ENCODE measurements around the gene CACNA1I.

CACNA1I gene

DNA sequence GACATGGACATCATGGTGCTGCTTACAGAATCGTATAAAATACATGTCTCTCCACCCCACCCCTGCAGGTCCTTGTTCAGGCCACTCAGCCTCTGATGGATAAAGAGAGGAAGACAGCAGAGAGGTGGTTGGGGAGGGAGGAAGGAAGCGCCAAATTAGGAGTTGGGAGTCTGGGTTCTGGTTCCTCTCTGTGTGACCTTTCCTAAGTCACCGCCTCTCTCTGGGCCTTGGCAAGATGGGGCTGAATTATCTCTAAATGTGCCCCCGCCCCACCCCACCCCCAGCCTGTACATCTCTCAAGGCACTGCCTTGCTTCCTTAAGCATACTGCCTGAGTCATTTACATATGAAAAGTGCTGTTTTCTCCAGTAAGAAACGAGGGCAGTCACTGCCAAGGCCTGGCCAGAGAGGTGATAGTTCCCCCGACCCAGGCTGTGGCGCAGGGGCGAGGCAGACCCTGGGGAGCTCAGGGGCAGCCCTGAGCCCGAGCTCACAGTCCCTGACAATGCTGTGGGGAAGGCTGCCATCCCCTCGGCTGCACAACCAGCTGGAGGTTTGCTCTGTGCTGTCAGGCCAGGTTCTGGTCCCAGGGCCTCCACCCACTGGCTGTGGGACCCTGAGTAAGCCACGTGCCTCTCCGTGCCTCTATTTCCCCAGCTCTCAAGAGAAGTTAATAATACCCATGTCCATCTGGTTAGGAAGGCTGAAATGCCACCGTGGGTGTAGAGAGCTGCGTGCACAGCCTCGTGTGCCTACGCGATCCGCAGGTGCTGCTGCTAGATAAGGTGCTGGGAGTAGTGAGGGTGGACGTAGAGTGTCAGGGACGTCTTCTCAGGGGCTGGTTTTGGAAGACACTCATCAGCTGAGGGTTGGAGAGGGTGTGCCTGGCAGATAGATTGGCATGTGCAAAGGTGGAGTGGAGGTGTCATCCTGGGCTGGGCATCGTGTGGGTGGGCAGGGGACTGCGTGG lies 55.3 kb downstream of the CACNA1I start:
- Histone ChIP-seq H3K27me3 (replicated peaks; ENCODE audit: control insufficient read depth, insufficient read depth, low read length) (no peaks in the 10 kb centered on the region; the same call in none of the 2 replicates), H3K4me3 (replicated peaks; ENCODE audit: low read depth, low read length) (no peak overlapping the region), H3K36me3 (ENCODE audit: control insufficient read depth, insufficient read depth, low read length) (no peaks in the 10 kb centered on the region)
- TF ChIP-seq, protein P1, sequence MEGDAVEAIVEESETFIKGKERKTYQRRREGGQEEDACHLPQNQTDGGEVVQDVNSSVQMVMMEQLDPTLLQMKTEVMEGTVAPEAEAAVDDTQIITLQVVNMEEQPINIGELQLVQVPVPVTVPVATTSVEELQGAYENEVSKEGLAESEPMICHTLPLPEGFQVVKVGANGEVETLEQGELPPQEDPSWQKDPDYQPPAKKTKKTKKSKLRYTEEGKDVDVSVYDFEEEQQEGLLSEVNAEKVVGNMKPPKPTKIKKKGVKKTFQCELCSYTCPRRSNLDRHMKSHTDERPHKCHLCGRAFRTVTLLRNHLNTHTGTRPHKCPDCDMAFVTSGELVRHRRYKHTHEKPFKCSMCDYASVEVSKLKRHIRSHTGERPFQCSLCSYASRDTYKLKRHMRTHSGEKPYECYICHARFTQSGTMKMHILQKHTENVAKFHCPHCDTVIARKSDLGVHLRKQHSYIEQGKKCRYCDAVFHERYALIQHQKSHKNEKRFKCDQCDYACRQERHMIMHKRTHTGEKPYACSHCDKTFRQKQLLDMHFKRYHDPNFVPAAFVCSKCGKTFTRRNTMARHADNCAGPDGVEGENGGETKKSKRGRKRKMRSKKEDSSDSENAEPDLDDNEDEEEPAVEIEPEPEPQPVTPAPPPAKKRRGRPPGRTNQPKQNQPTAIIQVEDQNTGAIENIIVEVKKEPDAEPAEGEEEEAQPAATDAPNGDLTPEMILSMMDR (IDR thresholded peaks at IDR 0.05; ENCODE audit: insufficient read depth, low read length, poor library complexity, severe bottlenecking) = no peak
- DNase-seq (ENCODE audit: extremely low read depth, insufficient read length) = no peak

DNA sequence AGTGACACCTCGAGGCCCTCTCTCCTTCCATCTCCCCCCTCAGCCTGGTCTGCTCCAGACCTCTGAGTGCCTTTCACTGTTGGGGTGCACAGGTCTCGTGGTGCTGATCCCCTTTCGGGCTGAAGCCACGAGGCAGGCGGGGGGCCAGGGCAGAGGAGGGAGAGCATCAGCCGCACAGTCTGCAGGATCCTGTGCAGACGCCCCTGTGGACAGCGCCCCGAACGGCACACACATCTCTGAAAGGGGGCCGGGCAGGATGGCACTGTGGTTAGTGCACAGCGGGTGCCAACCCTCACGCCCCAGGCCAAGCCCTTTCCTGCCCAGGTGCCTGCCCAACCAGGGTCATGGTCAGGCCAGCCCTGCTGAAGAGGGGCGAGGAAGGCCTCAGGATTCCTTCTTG lies 56.7 kb downstream of the CACNA1I start:
- no peaks in the 10 kb centered on the region for H3K36me3 ChIP-seq (ENCODE audit: control insufficient read depth, insufficient read depth, low read length)
- TF ChIP-seq, protein P1 (IDR thresholded peaks at IDR 0.05; ENCODE audit: insufficient read depth, low read length, poor library complexity, severe bottlenecking) = no peak
- H3K27me3 ChIP-seq (replicated peaks; ENCODE audit: control insufficient read depth, insufficient read depth, low read length) = no peaks in the 10 kb centered on the region; the same call in 1 of the 2 replicates
- DNase-seq (ENCODE audit: extremely low read depth, insufficient read length) = no peak
- H3K4me3 ChIP-seq (replicated peaks; ENCODE audit: low read depth, low read length) = no peak overlapping the region

DNA sequence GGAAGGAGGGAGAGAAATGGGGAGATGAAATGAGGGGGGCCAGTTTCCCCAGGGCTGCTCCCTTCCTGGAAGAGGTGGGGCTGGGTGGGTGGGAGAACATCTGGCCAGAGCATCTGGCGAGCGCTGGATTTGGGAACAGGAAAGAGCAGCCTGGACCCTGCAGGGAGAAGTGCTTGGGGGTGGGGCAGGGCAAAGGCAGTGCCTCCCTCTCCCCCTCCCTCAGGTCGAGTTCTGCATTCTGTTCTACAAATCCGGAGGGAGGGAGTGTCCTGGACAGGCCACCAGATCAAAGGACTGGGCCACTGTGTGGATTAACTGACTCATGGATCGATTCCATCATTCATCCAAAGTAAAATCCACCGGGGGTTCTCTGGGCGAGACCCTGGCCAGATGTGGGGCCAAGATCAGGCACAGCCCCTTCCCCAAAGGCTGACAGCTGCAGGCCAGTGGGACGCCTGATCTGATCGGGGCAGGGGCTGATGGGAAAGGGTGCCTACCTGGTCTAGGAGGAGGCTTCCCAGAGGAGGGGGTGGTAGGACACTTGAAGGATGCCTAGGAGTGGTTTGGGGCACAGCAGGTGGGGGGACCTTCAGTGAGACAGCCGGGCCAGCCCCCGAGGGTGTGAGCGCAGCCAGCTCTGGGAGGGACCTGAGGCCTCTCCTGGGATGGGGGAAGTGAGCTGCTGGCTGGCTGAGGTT lies 57.5 kb downstream of the CACNA1I start:
- TF ChIP-seq, protein P1 (IDR thresholded peaks at IDR 0.05; ENCODE audit: insufficient read depth, low read length, poor library complexity, severe bottlenecking) = no peak

DNA sequence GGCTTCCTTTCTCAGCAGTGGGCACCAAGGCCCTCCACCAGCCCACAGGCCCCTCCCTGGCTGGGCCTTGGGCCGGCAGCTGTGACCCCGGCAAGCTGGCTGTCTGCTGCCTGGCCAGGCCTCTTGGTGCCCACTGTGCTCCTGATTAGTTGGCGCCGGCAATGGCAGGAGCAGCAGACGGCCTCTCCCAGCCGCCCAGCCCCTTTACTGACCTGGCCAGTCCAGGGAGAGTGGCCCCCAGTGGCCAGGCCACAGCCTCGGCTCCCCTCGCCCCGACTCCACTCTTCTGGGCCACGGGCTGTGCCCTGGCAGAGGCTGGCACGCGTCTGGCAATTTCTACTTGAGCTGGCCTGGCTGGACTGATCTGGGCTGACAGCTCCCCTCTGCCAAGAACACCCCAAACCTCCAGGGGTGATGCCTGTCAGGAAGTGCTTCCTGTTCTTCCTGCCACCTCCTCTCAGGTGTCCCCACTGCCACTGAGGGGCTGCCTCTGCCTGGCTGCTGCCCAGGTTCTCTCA lies 58.1 kb downstream of the CACNA1I start:
- no peaks in the 10 kb centered on the region; the same call in 1 of the 2 replicates for H3K27me3 ChIP-seq (replicated peaks; ENCODE audit: control insufficient read depth, insufficient read depth, low read length)
- TF ChIP-seq, protein P1 (IDR thresholded peaks at IDR 0.05; ENCODE audit: insufficient read depth, low read length, poor library complexity, severe bottlenecking) = no peak
- no peak for DNase-seq (ENCODE audit: extremely low read depth, insufficient read length)
- no peaks in the 10 kb centered on the region for H3K36me3 ChIP-seq (ENCODE audit: control insufficient read depth, insufficient read depth, low read length)
- no peak overlapping the region for H3K4me3 ChIP-seq (replicated peaks; ENCODE audit: low read depth, low read length)

More for the DNA sequence above, 57.5 kb downstream of the CACNA1I start:
- no peak for DNase-seq (ENCODE audit: extremely low read depth, insufficient read length)
- Histone ChIP-seq H3K36me3 (ENCODE audit: control insufficient read depth, insufficient read depth, low read length) (no peaks in the 10 kb centered on the region), H3K4me3 (replicated peaks; ENCODE audit: low read depth, low read length) (no peak overlapping the region), H3K27me3 (replicated peaks; ENCODE audit: control insufficient read depth, insufficient read depth, low read length) (no peaks in the 10 kb centered on the region; the same call in 1 of the 2 replicates)

DNA sequence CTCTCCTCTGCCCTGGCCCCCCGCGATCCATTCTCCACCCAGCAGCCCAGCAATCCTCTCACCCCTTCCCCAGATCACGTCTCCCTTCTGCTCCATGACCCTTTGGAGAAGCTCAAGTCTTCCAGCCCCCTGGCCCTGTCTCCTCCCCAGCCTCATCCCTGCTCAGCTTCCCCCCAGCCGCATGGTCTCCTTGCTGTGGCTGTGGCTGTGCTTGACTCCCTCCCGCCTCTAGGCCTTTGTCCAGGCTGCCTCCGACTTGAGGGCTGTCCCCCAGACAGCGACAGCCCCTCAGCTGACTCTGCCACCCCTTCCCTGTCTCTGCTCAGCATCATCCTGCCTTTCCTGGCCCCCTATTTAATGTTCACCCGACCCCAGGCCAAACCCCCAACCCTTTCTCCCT lies 59.3 kb downstream of the CACNA1I start:
- Histone ChIP-seq H3K4me3 (replicated peaks; ENCODE audit: low read depth, low read length) (no peak overlapping the region), H3K27me3 (replicated peaks; ENCODE audit: control insufficient read depth, insufficient read depth, low read length) (no peaks in the 10 kb centered on the region; the same call in 1 of the 2 replicates), H3K36me3 (ENCODE audit: control insufficient read depth, insufficient read depth, low read length) (no peaks in the 10 kb centered on the region)
- DNase-seq (ENCODE audit: extremely low read depth, insufficient read length) = no peak
- TF ChIP-seq, protein P1 (IDR thresholded peaks at IDR 0.05; ENCODE audit: insufficient read depth, low read length, poor library complexity, severe bottlenecking) = no peak
